ENCODE data around the gene DYNC1I1. TPM values are rescaled to one million over a fixed set of nuclear protein-coding genes. Genes with fewer than 3 reads are reported as not detected.

DYNC1I1 gene
- total RNA-seq, 1 donor from 2014 or later = 4.4 TPM

- TF ChIP-seq CTCF (IDR thresholded peaks at IDR 0.05; ENCODE audit: unreplicated experiment) = no peak
- no peak overlapping the region for H3K4me3 Mint-ChIP-seq
- H3K36me3 Mint-ChIP-seq = no peaks in the 10 kb centered on the region
- no peak overlapping the region for H3K27ac Mint-ChIP-seq
- peaks cover 6% of the 10 kb centered on the region for H3K27me3 Mint-ChIP-seq (ENCODE audit: low read depth)
- DNase-seq (ENCODE audit: low spot score in 2 of 2, unreplicated experiment in 2 of 2) = no peak
- H3K4me1 Mint-ChIP-seq = peaks cover 19% of the 10 kb centered on the region
- H3K9me3 Mint-ChIP-seq = no peaks in the 10 kb centered on the region
Measured at GRCh38 chr7:95800787-95801186, 28.4 kb downstream of the DYNC1I1 start.

- no peak for DNase-seq (ENCODE audit: low spot score in 2 of 2, unreplicated experiment in 2 of 2)
- no peak for TF ChIP-seq CTCF (IDR thresholded peaks at IDR 0.05; ENCODE audit: unreplicated experiment)
- Mint-ChIP-seq H3K36me3 (no peaks in the 10 kb centered on the region), H3K27ac (no peak overlapping the region), H3K27me3 (ENCODE audit: low read depth) (peaks cover 6% of the 10 kb centered on the region), H3K4me1 (peaks cover 19% of the 10 kb centered on the region), H3K9me3 (no peaks in the 10 kb centered on the region), H3K4me3 (no peak overlapping the region)
Measured at GRCh38 chr7:95802270-95802669, 29.9 kb downstream of the DYNC1I1 start.

GRCh38 chr7:95804052-95804451 is 31.7 kb downstream of the DYNC1I1 start:
- H3K4me1 Mint-ChIP-seq = peaks cover 22% of the 10 kb centered on the region
- no peak for TF ChIP-seq CTCF (IDR thresholded peaks at IDR 0.05; ENCODE audit: unreplicated experiment)
- no peak overlapping the region for H3K4me3 Mint-ChIP-seq
- no peak overlapping the region for H3K27ac Mint-ChIP-seq
- H3K36me3 Mint-ChIP-seq = no peaks in the 10 kb centered on the region
- H3K27me3 Mint-ChIP-seq (ENCODE audit: low read depth) = peaks cover 6% of the 10 kb centered on the region
- no peaks in the 10 kb centered on the region for H3K9me3 Mint-ChIP-seq
- no peak for DNase-seq (ENCODE audit: low spot score in 2 of 2, unreplicated experiment in 2 of 2)

- Mint-ChIP-seq H3K4me3 (no peak overlapping the region), H3K36me3 (no peaks in the 10 kb centered on the region), H3K27me3 (ENCODE audit: low read depth) (peaks cover 3% of the 10 kb centered on the region), H3K9me3 (no peaks in the 10 kb centered on the region), H3K27ac (no peak overlapping the region), H3K4me1 (peaks cover 29% of the 10 kb centered on the region)
- no peak for DNase-seq (ENCODE audit: low spot score in 2 of 2, unreplicated experiment in 2 of 2)
- no peak for TF ChIP-seq CTCF (IDR thresholded peaks at IDR 0.05; ENCODE audit: unreplicated experiment)
Measured at GRCh38 chr7:95805909-95806308, 33.6 kb downstream of the DYNC1I1 start.

GRCh38 chr7:95808396-95808795 is 36.0 kb downstream of the DYNC1I1 start:
- DNase-seq (ENCODE audit: low spot score in 2 of 2, unreplicated experiment in 2 of 2) = no peak
- no peaks in the 10 kb centered on the region for H3K36me3 Mint-ChIP-seq
- H3K27ac Mint-ChIP-seq = no peak overlapping the region
- H3K27me3 Mint-ChIP-seq (ENCODE audit: low read depth) = no peaks in the 10 kb centered on the region
- TF ChIP-seq CTCF (IDR thresholded peaks at IDR 0.05; ENCODE audit: unreplicated experiment) = no peak
- H3K4me3 Mint-ChIP-seq = no peak overlapping the region
- H3K9me3 Mint-ChIP-seq = no peaks in the 10 kb centered on the region
- H3K4me1 Mint-ChIP-seq = peaks cover 28% of the 10 kb centered on the region

- Mint-ChIP-seq H3K4me3 (no peak overlapping the region), H3K27ac (no peak overlapping the region), H3K36me3 (no peaks in the 10 kb centered on the region), H3K9me3 (no peaks in the 10 kb centered on the region), H3K4me1 (peaks cover 32% of the 10 kb centered on the region), H3K27me3 (ENCODE audit: low read depth) (no peaks in the 10 kb centered on the region)
- TF ChIP-seq CTCF (IDR thresholded peaks at IDR 0.05; ENCODE audit: unreplicated experiment) = no peak
- DNase-seq (ENCODE audit: low spot score in 2 of 2, unreplicated experiment in 2 of 2) = no peak
Measured at GRCh38 chr7:95811846-95812445, 39.6 kb downstream of the DYNC1I1 start.

All from mesothelial cell of epicardium (in vitro differentiated cells).